ENCODE results near the gene SMG9. TPM values are rescaled to one million over a fixed set of nuclear protein-coding genes. Genes with fewer than 3 reads are reported as not detected.
A peak's percentile ranks its signal among the peaks of the same experiment; 100 is the strongest.
"Not testable (repeated sequence)": the region's sequence is repeated elsewhere in the genome, so short reads cannot be mapped to it uniquely, and the experiment has no call there.

The SMG9 gene
- total and polyA plus RNA-seq, 2 donors: 12.5 to 29.6 TPM

DNA sequence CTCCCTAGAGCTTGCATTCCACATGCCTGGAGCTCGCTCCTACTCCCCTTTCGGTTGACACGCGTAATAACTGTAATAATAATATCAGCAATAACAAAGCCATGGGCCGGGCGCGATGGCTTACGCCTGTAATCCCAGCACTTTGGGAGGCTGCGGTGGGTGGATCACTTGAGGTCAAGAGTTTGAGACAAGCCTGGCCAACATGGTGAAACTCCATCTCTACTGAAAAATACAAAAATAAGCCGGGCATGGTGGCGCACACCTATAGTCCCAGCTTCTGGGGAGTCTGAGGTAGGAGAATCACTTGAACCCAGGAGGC, 20.1 kb upstream of the SMG9 start:
- not testable (repeated sequence) for DNase-seq (ENCODE audit: extremely low spot score); H3K36me3 ChIP-seq (ENCODE audit: insufficient read depth); H3K27ac ChIP-seq (ENCODE audit: low read depth); H3K4me1 ChIP-seq (ENCODE audit: insufficient read depth); H3K4me3 ChIP-seq (ENCODE audit: low read depth, low read length)
- 47% methylated on average over 11 of the region's 11 CpGs for WGBS

DNA sequence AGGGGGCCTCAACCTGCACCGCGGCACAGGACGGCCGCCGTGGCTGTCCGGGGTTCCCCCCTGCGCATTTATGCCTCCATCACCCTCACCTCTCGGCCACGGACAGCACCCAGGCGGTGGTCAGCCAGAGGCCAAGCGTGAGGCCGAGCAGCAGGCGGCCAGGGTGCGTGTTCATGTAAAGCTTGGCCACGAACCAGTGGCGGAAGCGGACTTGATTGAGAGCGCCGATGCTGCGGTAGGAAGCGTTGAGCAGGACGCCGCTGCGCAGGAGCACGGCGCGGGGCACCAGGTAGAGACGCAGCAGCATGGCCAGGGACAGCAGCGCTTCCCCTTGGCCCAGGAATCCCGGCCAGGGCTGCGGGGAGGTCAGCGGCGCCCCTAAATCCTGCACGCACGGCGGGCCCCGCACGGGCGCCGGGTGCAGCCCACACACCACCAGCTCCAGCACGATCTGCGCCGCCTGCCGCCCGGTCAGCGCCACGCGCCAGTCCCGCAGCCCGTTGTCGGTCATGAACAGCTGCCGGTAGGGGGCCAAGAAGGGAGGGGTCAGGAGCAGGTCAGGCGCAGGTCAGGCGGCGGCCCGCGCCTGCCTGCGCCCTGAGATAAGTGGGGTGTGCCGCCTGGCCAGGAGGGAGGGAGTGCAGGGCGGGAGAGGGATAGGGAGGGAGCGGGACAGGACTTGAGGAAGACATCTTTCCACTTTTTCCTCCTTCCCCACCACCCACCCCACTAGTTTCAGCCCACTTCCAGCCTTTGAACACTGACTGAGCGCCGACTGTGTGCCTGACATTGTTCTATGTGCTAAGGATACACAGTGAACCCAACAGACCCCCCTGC, 19.6 kb upstream of the SMG9 start:
- DNase-seq (ENCODE audit: extremely low spot score): no peak
- Histone ChIP-seq H3K27ac (ENCODE audit: low read depth) (no peak overlapping the region), H3K4me3 (ENCODE audit: low read depth, low read length) (no peak overlapping the region), H3K36me3 (ENCODE audit: insufficient read depth) (no peaks in the 10 kb centered on the region), H3K4me1 (ENCODE audit: insufficient read depth) (no peaks in the 10 kb centered on the region)
- WGBS: 16% methylated on average over 63 of the region's 63 CpGs

DNA sequence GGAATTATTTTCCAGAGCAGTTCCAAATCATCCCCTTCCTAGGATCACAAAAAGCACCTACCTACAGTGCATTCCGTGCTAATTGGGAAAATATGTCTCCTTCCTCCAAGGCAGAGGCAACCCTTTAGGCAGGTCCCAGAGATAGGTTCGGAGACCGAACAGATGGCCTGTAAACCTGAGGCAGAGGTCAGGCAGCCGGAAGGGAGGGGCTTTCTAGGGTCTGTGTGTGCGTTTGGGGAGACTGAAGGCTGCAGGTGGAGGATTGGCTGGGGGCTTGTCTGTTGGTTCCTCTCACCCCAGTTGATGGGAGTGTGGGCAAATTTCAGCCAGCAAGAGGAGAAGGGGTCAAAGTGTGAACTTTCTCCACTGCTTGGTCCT, 19.0 kb upstream of the SMG9 start:
- 43% methylated on average over 5 of the region's 5 CpGs for WGBS
- no peaks in the 10 kb centered on the region for H3K4me1 ChIP-seq (ENCODE audit: insufficient read depth)
- no peak overlapping the region for H3K27ac ChIP-seq (ENCODE audit: low read depth)
- H3K4me3 ChIP-seq (ENCODE audit: low read depth, low read length): no peak overlapping the region
- DNase-seq (ENCODE audit: extremely low spot score): no peak
- no peaks in the 10 kb centered on the region for H3K36me3 ChIP-seq (ENCODE audit: insufficient read depth)

DNA sequence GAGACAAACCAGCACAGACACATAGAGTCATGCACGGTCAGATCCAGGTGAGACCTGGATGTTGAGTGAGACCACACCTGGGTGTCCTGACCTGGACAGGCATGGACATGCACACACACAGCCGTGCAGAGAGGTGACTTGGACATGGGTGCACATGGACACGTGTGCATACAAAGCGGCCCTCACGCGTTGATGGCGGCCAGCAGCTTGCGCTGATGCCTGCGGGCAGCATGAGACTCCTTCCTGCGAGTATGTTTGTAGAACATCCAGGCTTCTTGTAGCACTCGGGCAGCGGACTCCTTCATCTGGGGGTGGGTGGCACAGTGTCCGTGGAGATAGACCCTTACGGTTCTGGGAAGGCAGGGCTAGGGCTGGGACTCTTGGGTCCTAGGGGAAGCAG, 14.5 kb upstream of the SMG9 start:
- no peaks in the 10 kb centered on the region for H3K4me1 ChIP-seq (ENCODE audit: insufficient read depth)

DNA sequence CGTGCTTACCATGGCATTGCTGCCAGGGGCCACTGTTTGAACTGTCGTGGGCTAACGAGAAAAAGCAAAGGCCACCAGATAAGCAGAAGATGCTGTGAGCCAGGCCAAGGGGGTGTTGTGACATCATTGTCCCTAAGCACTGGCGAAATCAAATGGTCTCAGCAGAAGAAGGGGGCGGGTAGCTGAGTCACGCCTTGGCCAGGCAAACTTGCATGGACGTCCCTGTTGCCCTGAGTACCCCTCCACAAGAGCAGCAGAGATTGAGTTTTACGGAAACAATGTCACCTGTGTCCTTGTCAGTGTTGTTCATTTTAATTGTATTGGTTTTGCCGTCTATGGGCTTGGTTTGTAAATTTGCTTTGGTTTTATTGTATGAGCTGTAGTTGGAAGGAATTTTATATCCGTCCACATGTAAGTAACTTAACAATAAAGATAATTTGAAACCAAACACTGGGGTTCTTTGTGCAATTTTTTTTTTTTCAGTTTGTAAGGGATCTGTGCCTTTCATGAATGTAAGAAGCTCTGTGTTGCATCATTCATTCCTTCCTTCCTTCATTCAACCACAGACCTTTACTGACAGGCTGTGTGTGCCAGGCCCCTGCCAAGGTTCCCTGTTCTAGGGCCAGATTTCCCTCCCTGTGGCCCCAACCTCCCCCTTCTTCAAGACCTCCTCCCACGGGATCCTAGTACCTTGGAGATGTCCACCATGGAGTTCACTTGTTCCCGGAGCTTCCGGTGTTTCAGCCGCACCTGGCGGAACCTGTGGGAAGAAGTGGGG, 13.7 kb upstream of the SMG9 start:
- Histone ChIP-seq H3K27ac (ENCODE audit: low read depth) (no peak overlapping the region), H3K4me3 (ENCODE audit: low read depth, low read length) (no peak overlapping the region)

More for the DNA sequence above, 14.5 kb upstream of the SMG9 start:
- 91% methylated on average over 14 of the region's 14 CpGs for WGBS
- no peak overlapping the region for H3K4me3 ChIP-seq (ENCODE audit: low read depth, low read length)
- no peak for DNase-seq (ENCODE audit: extremely low spot score)
- H3K27ac ChIP-seq (ENCODE audit: low read depth): no peak overlapping the region
- H3K36me3 ChIP-seq (ENCODE audit: insufficient read depth): no peaks in the 10 kb centered on the region

DNA sequence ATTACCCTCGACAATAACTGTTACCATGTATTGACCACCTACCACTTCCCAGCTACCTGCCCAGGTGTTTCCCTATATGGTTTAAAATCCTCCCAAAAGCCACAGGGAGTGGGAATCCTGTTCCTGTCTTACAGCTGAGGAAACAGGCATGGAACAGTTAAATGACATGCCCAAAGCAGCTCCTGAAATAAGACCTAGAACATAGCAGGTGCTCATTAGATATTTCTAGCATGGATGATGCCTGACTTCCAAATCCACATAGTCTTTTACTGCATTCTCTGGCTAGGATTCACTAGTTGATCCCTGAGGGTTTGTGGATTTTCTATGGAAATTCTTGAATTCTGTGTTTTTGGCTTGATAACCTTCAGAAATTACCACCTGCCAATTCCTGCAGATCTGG, 13.1 kb upstream of the SMG9 start:
- H3K36me3 ChIP-seq (ENCODE audit: insufficient read depth): no peaks in the 10 kb centered on the region
- no peaks in the 10 kb centered on the region for H3K4me1 ChIP-seq (ENCODE audit: insufficient read depth)
- WGBS: 66% methylated on average over 1 of the region's 1 CpG
- no peak overlapping the region for H3K27ac ChIP-seq (ENCODE audit: low read depth)
- DNase-seq (ENCODE audit: extremely low spot score): no peak
- no peak overlapping the region for H3K4me3 ChIP-seq (ENCODE audit: low read depth, low read length)

More for the DNA sequence above, 13.7 kb upstream of the SMG9 start:
- 73% methylated on average over 15 of the region's 15 CpGs for WGBS
- DNase-seq (ENCODE audit: extremely low spot score): no peak
- Histone ChIP-seq H3K4me1 (ENCODE audit: insufficient read depth) (no peaks in the 10 kb centered on the region), H3K36me3 (ENCODE audit: insufficient read depth) (no peaks in the 10 kb centered on the region)

DNA sequence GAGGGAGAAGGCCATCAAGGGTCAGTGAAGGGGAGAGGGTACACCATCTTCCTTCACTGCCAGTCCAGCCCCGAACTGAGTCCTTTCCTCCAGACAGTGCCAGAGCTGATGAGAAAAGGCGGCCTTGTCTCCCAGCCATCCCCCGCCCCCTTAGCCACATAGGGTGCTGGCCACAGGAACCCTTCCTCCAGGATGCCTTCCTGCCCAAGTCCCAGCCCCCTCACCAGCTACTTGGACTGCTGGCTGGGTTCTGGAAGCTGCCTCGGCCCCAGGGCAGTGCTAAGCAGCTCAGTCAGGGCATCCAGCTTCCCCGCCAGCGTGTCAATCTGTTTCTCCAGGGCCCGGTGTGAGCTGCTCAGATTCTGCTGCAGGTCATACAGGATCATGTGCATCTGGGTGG, 12.6 kb upstream of the SMG9 start:
- Histone ChIP-seq H3K36me3 (ENCODE audit: insufficient read depth) (no peaks in the 10 kb centered on the region), H3K4me1 (ENCODE audit: insufficient read depth) (no peaks in the 10 kb centered on the region), H3K4me3 (ENCODE audit: low read depth, low read length) (no peak overlapping the region), H3K27ac (ENCODE audit: low read depth) (no peak overlapping the region)
- DNase-seq (ENCODE audit: extremely low spot score): no peak
- WGBS: 76% methylated on average over 7 of the region's 7 CpGs

DNA sequence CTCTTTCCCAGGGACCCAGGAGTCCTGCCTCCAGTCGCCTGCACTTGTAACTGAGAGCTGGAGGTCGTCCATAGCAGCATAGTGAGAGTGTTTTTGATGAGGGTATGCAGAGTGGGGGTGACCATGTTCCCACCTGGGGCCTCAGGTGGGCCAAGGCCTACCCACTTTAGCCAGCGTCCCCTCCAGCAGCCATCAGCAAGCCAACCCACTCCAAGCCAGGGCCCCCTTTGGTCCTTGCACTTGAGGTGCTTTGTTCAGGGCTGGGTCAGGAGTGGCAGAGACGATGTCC, 11.9 kb upstream of the SMG9 start:
- Histone ChIP-seq H3K4me1 (ENCODE audit: insufficient read depth) (no peaks in the 10 kb centered on the region), H3K4me3 (ENCODE audit: low read depth, low read length) (no peak overlapping the region), H3K36me3 (ENCODE audit: insufficient read depth) (no peaks in the 10 kb centered on the region), H3K27ac (ENCODE audit: low read depth) (no peak overlapping the region)
- 65% methylated on average over 4 of the region's 4 CpGs for WGBS
- DNase-seq (ENCODE audit: extremely low spot score): no peak

DNA sequence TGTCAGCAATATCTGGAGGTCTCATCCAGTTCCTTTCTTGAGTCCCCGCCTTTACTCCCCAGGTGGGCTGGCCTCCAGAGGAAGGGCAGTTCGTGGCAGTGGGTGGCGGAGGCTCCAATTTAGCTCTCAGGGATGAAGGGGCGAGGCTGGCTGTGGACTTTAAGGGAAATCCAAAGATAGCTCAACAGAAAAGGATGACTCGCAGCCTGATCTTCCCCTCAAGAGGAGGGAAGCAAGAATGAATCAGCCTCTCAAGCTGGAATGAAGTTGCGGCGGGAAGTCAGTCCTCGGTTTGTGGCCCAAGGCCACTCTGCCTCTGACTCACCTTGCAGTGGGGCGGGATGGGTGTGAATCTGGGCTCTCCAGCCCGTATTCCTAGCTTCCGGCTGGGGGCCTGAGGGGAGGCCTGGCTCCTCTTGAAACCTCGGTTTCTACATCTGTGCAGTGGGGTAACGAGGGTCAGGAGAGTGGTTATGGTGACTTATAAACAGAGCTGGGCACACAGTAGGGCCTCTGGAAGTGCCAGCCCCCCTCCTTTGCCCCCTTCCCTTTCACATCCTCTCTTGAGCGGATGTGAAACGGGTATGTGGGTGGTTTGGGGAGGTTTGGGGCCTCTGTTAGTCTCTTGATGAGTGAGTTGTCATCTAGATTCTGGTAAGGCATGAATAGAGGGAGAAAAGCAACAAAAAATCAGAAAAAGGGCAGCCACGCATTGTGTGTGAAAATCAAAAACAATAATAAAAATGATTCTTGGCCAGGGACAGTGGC, 10.5 kb upstream of the SMG9 start:
- no peaks in the 10 kb centered on the region for H3K4me1 ChIP-seq (ENCODE audit: insufficient read depth)
- H3K36me3 ChIP-seq (ENCODE audit: insufficient read depth): no peaks in the 10 kb centered on the region
- 50% methylated on average over 16 of the region's 16 CpGs for WGBS
- H3K27ac ChIP-seq (ENCODE audit: low read depth): peak overlapping the region; percentile 31
- DNase-seq (ENCODE audit: extremely low spot score): no peak
- H3K4me3 ChIP-seq (ENCODE audit: low read depth, low read length): no peak overlapping the region

DNA sequence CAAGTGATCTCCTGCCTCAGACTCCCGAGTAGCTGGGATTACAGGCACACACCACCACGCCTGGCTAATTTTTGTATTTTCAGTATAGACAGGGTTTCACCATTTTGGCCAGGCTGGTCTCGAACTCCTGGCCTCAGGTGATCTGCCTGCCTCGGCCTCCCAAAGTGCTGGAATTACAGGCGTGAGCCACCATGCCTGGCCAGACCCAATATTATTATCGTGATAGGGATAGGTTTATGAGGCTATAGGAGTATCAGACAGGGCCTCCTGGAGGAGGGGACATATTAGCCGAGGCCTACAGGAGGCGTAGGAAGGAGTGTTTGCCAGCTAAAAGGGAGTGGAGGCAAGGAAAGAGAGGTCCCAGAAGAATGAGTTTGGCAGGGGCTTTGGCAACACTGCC, 9.9 kb upstream of the SMG9 start:
- not testable (repeated sequence) for H3K4me3 ChIP-seq (ENCODE audit: low read depth, low read length); H3K27ac ChIP-seq (ENCODE audit: low read depth); DNase-seq (ENCODE audit: extremely low spot score); H3K36me3 ChIP-seq (ENCODE audit: insufficient read depth); H3K4me1 ChIP-seq (ENCODE audit: insufficient read depth)
- 80% methylated on average over 8 of the region's 8 CpGs for WGBS

DNA sequence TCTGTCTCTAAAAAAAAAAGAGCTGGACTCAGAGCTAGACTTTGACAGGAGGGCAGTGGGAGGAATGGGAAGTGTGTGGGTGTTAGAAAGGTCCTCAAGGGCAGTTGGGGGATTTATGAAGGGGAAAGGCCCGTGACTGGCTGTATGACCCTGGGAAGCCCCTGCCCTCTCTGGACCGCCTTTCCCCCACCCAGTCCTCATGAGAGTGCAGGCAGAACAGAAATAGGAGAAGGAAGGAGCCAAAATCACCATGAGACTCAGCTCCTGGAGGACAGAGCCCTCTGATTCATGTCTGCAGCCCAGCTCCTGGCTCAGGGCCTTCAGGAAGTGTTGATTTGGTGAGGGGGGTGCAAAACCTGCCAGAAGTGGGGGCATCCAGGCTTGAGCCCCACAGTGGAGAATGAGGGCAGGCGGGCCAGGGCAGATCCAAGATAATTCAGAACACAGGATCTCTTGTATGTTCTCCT, 8.7 kb upstream of the SMG9 start:
- H3K4me3 ChIP-seq (ENCODE audit: low read depth, low read length): no peak overlapping the region
- H3K36me3 ChIP-seq (ENCODE audit: insufficient read depth): no peaks in the 10 kb centered on the region
- DNase-seq (ENCODE audit: extremely low spot score): no peak
- no peak overlapping the region for H3K27ac ChIP-seq (ENCODE audit: low read depth)
- H3K4me1 ChIP-seq (ENCODE audit: insufficient read depth): no peaks in the 10 kb centered on the region
- whole genome bisulfite sequencing: 50% methylated on average over 3 of the region's 3 CpGs

DNA sequence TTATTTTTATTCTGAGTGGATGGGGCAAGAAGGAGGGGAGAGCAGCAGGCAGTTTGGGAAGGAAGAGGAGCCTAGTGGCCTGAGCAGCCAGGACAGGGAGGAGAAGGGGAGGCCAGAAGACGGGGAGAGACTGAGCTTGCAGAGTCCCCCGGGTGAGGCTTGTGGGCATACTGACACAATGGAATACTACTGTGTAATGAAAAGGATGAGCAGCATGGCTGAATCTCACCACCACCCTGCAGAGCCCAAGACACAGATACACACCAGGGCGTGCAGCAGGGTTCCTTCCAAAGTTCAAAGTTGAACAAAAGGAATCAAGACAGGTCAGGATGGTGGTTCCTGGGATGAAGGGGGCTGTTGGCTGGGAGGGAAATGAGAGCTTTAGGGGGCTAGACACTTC, 8.1 kb upstream of the SMG9 start:
- no peak overlapping the region for H3K4me3 ChIP-seq (ENCODE audit: low read depth, low read length)
- H3K4me1 ChIP-seq (ENCODE audit: insufficient read depth): no peaks in the 10 kb centered on the region
- no peak for DNase-seq (ENCODE audit: extremely low spot score)
- H3K27ac ChIP-seq (ENCODE audit: low read depth): no peak overlapping the region
- no peaks in the 10 kb centered on the region for H3K36me3 ChIP-seq (ENCODE audit: insufficient read depth)
- WGBS: 84% methylated on average over 3 of the region's 3 CpGs

DNA sequence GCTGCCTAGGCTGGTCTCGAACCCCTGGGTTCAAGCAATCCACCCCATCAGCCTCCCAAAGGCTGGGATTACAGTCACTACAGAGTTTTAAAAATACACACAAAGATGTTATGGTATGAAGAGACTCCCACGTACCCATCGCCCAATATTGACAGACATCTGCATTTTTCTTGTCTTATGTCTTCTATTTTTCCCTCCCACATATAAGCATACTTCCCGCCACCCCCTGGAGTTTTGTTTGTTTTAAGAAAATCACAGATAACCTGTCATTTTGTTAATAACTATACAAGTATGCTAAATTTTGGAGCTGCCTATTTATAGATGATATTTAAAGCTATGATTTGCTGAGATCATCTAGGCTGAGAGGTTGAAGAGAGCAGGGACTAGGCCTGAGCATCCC, 6.2 kb upstream of the SMG9 start:
- DNase-seq (ENCODE audit: extremely low spot score): no peak
- no peaks in the 10 kb centered on the region for H3K36me3 ChIP-seq (ENCODE audit: insufficient read depth)
- WGBS: 91% methylated on average over 4 of the region's 4 CpGs
- no peak overlapping the region for H3K4me3 ChIP-seq (ENCODE audit: low read depth, low read length)
- H3K4me1 ChIP-seq (ENCODE audit: insufficient read depth): no peaks in the 10 kb centered on the region
- H3K27ac ChIP-seq (ENCODE audit: low read depth): no peak overlapping the region

DNA sequence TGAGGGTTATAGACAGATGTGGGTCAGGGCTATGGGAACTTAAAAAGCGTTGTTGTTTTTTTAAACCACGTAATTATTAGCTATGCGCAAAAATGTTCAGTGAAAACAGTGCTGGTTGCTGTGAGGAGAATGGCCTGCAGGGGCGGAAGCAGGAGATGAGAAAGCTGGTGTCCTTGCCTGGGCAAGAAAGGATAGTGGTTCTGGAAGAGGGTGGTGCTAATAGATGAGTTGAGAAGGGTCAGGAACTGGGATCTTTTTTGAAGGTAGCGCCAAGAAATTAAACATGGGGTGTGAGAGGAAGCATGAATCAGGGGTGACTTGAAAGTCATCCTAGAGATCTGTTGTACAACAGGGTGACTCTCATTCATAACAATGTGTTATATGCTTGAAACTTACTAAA, 4.8 kb upstream of the SMG9 start:
- Histone ChIP-seq H3K36me3 (ENCODE audit: insufficient read depth) (no peaks in the 10 kb centered on the region), H3K4me3 (ENCODE audit: low read depth, low read length) (no peak overlapping the region), H3K4me1 (ENCODE audit: insufficient read depth) (no peaks in the 10 kb centered on the region), H3K27ac (ENCODE audit: low read depth) (no peak overlapping the region)
- DNase-seq (ENCODE audit: extremely low spot score): no peak
- WGBS: 62% methylated on average over 5 of the region's 5 CpGs

Measured in urinary bladder (tissue), 4 donors.